GM18517 (cell line): Measurements from ENCODE around the gene DCTN4.
A peak's percentile ranks its signal among the peaks of the same experiment; 100 is the strongest.
"Not testable (repeated sequence)": the region's sequence is repeated elsewhere in the genome, so short reads cannot be mapped to it uniquely, and the experiment has no call there.

Experiments used
- ATAC-seq: cut with Tn5 transposase; IDR thresholded peaks from one replicate; pipeline ENCODE4 v1.9.1; 2021; ENCODE audit warnings: mild to moderate bottlenecking, moderate library complexity; ENCODE audit not compliant: unreplicated experiment

DCTN4 gene

DNA sequence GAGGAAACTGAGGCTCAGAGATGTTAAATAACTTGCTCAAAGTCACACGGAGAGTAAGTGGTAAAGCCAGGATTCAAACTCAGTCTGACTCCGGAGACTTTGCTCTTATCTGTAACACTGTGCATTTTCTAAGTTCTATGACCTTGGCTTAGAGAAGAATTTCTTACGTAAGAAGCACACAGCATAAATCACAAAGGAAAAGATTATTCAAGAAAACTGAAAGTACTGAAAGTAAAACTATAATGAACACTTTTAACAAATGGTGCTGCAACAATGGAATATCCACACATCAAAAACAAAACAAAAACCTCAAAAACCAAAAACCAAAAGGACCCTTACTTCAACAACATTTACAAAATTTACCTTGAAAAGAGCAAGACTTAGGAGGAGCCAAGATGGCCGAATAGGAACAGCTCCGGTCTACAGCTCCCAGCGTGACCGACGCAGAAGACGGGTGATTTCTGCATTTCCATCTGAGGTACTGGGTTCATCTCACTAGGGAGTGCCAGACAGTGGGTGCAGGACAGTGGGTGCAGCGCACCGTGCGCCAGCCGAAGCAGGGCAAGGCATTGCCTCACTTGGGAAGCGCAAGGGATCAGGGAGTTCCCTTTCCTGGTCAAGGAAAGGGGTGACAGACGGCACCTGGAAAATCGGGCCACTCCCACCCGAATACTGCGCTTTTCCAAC is 16.2 kb downstream of the DCTN4 start:
- ATAC-seq: not testable (repeated sequence)

DNA sequence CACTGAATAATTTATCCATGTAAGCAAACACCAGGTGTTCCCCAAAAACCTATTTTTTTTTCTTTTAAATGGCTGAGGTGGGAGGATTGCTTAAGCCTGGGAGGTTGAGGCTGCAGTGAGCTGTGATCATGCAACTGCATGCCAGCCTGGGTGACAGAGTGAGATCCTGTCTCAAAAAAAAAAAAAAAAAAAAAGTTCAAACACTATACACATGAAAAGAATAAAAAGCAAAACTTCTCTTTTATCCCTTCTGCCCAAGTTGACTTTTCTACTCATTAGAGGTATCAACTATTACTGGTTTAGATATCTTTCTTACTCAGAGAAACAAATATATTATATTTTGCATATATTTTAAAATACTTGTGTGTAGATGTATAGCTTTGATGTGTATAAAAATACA is 17.8 kb downstream of the DCTN4 start:
- no peak for ATAC-seq

DNA sequence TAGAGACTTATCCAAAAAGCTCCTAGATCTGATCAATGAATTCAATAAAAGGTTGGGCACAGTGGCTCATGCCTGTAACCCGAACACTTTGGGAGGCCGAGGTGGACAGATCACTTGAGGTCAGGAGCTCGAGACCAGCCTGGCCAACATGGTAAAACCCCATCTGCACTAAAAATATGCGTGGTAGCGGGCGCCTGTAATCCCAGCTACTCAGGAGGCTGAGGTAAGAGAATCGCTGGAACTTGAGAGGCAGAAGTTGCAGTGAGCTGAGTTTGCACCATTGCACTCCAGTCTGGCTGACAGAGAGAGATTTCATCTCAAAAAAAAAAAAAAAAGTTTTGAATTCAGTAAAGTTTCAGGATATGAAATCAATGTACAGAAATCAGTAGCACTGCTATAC is 20.0 kb downstream of the DCTN4 start:
- no peak for ATAC-seq

DNA sequence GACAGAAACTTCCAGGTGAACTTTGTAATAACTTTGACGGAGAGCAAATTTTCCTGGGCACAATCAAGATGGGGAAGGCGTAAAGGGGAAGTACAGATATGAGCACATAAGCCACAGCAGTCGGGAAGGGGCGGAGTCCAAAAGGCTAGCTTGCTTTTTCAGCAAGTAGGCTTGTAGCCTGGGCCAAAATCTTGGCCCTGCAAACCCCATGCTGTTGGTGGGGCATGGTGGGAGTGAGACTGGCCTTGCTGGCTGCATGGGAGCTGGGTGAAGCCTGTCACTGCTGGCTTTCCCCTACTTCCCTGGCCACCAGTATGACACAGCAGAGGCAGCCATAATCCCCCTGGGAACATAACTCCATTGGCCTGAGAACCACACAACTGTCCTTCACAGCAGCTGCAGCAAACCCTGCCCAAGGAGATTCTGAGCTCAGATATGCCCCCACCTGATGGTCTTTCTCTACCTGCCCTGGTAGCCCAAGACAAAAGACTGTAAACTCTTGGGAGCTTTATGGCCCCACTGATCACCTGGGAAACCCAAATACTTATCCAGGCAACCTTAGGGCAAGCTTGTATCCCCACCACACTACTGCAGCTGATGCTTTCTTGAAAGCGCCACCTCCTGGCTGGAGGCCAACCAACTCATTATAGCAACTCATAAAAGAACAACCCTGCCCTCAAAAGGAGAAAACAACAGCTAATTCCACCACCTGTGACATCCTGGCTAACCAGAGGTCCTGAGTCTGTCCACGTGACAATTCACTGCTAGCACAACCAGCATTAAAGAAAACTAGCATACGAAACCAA is 24.0 kb downstream of the DCTN4 start:
- no peak for ATAC-seq

DNA sequence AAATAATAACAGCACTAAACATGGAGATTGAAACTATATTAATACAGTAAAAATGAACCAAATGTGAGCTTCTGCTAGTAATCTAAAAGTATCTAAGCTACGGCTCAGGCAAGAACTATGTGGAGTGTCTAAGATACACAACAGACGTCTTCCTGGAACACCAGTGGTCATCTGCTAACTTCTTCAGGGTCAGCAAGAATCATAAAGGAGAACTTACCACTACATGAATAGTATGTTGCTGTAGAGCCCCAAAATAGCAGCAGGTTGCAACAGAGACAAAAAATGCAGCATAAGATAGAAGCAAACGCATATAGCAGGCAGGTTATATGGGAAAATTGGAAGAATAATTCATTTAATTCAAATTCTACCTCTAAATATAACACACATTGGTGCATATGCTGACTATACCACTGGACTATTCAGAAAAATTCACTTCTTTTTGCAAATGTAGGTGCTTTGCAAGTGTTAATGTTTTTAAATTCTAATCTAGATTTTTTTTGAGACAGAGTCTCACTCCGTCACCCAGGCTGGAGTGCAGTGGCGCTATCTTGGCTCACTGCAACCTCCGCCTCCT is 27.1 kb downstream of the DCTN4 start:
- no peak for ATAC-seq

DNA sequence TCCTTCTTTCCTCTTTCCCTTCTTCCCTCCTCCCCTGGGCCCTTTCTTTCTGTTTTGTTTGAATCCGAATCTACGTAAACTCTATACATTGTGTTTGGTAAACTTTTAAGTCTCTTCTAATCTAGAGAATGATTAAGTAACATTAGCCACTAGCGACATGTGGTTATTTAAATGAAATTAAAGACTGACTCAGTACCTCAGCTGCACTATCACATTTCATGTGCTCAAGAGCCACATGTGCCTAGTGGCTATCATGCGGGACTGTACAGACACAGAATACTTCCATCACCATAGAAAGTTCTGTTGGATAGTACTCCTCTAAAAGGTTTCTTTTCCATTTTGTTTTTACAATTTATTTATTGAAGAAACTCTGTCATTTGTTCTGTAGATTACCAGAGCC is 29.0 kb downstream of the DCTN4 start:
- ATAC-seq: no peak

DNA sequence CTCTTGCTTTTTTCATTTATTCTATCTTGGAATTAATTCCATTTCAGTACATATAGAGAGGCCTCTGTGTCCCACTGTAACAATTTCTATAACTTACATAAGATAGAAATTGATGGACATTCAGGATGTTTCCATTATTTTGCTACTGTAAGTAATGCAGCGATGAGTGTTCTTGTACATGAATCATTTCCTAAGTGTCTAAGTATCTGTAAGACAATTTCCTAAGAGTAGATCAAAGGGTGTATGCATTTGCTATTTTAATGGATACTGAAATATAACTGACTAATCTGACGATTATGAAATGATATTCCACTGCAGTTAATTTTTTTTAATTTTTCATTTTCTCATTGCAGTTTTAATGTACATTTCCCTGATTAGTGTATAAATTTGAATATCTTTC is 35.0 kb downstream of the DCTN4 start:
- no peak for ATAC-seq

DNA sequence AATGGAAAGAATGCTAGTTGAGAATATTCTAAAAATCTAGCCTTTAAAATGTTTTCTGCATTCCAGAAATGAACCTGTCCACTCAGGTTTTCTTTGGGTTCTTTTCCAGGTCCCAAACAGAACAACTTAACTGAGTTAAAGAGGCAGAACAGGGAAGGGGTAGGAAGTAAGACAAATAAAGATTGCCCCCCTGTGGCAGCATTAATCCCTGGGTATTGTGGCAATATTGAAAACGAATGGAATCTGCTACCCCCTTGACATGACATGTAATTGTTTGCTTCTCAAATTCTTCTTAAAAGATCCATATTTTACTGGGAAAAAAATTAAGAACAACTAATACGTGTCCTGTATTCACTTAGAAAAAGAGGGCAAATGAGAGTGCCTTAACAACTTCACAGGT is 48.7 kb downstream of the DCTN4 start:
- ATAC-seq: no peak

DNA sequence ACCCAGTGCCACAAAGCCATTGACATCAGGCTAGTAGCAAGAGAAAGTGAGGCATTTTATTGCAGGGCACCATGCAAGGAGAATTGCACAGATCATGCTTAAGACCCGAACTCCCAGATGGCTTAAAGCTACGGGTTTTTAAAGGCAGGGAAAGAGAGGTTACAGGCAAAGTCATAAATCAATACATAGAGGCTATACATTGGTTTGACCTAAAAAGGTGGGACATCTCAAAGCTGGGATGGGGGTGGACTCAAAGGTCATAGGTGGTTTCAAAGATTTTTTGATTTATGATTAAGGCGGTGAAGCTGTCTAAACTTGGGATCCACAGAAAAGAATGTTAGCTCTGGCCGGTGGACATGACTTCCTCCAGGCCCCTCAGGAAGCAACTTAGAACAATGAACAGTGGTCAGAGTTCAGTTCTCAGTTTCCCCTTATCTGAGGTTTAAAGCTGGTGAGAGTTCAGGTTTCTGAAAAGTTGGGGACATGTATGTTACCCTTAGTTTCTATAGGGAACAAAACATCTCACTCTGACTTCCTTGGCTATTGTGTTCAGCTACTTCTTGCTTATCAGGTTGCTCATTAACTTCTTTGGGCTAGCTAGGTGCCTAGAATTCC is 51.9 kb downstream of the DCTN4 start:
- ATAC-seq: no peak

DNA sequence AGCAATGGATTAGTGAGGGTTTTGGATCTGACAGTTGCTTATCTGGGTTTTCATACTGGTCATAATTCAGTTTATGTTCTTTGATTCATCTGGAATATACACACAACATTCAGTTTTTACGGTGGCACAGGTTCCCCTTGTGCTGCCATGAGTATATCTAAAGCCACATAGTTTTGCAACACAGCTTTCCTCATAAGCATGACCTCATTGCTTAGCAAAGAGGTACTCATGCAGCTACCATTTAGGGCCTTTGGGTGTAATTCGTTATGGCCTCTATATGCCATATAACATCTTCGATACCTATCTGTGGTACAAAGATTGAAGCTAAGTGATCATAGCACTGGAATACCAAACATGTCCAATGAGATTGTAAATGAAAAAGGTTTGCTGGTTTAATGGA is 55.1 kb downstream of the DCTN4 start:
- ATAC-seq: no peak

DNA sequence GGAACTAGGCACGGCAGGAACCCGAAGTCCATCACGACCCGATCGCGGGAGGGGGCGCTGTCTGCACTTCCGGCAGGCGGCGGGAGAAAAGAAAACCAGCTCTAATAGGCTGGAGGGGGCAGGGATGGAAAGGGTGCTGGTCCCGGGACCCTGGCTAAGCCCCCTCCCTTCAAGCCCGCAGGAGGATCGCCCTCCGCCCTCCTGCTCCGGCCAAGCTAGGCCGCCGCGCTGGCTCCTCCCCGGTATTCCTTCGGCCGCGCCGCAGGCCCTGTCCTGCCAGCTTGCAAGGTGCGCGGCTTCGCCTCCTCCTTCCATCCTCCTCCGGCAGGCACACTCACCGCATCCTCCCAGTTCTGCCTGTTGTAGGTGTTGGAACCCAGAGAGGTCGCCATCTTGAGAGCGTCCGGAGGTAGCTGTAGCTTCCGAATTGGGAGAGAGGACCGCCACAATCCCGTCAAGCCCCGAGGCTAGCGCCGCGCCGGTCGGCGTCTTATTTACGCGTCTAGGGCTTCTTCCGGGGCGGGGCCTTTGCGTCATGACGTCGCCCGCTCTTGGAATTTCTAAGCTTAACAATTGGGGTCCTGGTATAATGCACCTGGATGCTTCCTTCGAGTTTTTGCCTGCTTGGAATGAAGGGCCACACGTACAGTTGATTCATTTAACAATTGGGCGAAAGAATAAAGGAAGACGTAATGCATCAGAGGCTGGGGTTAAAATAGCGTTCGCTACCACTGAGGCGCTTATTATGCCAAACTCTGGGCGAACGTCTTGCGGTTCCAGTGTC is 58.0 kb downstream of the DCTN4 start, which contains the start of gene RBM22:
RBM22 (minus strand) TSS at position 469 of the 784 bp plus-strand sequence; CDS start at position 392, 77 bp downstream.
- ATAC-seq: peak; percentile 90

DNA sequence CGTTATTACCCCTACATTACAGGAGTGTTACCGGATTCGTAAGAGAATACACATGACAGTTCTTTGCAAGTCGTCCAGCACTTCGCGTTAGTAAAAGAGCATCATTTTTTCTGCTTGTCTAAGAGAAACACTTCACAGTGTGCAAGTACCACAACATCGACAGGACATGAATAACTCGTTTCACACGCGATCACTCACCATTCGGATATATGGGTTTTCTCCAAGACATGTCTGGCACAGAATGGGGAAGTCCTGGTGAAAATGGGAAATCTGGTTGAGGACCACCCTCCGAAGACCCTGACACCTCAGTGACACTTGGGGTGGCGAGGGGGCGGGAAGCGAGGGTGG is 58.6 kb downstream of the DCTN4 start:
- peak; percentile 6 for ATAC-seq

DNA sequence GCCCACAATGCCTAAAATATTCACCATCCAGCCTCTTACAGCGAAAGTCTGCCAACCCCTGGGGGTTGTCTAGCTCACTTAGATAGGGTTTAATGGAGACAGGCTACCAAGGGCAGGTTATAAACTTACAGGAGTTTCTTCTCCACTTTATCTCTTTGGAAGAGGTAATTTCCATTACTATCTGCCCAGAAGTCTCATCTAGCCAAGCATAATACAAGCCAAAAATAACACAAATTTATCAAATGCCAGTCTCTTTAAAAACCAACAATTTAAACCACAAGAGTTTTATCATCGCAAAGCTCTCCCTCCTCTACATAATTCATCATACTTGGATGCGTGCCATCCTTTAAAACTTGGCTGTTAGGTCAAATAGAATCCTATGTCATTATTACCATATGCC is 64.2 kb downstream of the DCTN4 start:
- ATAC-seq: no peak

DNA sequence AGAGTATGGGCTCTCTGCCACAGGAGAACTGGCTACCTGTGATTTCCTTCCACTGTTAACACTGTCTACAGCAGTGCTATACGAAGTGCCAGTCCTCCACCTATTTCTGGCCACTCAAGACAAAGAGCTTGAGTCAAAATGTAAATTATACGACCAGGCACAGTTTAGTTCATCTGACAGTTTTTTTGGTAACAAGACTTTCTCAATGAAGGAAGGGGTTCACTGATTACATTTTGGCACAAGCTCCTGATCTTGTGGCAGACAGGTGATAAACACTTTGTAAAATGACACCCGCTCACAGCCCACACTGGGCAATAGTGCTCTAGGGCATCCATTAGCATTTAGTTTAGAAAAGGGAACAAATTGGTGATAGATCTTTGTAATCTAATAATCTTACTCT is 66.5 kb downstream of the DCTN4 start:
- no peak for ATAC-seq

DNA sequence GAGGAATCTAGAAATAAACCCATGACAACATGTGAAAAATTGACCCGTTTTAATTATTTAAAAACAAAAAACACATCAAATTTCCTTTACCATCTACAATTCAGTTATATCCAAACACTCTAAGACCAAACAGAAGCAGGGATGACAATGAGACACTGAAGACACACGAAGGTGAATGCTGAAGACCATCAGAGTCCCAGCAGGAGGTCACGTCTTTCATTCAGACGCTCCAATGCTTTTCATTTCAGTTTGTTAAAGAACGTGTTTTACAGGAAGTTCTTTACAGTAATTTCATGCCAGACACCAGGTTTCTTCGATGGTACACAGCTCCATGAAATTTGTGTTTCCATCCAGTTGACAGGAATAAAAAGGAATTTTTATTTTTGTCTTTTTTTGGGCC is 68.1 kb downstream of the DCTN4 start:
- no peak for ATAC-seq

DNA sequence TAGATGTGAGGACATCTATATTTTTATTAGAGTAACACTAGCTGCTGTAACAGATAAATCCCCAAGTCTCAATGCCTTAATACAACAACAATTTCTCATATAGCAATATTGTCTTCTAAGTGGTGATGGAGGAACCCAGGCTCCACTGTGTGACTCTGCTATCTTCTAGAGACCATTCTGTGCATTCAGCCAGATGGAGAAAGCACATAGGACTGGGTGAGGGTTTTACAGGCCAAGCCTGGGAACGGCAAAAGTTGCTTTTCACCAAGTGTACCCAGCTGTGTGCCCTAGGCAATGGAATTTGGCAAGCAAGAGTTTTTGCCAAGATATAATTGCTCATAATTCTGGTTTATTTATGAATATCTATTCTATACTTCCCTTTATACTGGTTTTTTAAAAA is 69.7 kb downstream of the DCTN4 start:
- ATAC-seq: no peak

DNA sequence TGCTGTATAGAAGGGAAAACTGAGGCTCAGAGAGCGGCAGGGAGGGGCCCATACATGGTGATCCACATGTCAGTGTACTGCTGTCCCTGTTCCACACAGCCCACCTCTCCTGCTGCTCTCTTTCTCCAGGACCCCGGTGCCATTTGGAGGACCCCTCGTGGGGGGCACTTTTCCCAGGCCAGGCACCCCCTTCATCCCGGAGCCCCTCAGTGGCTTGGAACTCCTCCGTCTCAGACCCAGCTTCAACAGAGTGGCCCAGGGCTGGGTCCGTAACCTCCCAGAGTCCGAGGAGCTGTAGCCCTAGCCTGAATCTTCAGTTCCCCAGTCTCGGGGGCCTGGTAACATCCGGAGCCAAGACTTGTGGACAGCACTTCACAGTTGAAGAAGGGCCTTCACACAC is 82.2 kb downstream of the DCTN4 start:
- no peak for ATAC-seq

DNA sequence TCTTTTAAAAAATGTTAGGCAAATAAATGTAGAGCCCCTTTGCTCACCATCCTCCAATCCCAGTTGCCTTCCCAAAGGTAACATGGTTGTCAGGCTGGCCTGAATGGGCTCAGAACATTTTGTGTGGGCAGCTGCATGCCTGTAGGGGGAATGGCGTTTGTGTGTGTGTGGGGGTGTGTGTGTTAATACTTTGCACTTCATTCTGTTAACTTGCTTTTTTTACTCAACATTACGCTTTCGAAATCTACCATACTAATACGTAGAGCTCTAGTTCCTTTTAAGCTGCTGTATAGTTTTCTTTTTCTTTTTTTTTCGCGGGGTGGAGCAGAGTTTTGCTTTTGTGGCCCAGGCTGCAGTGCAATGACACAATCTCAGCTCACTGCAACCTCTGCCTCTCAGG is 83.7 kb downstream of the DCTN4 start:
- ATAC-seq: no peak

DNA sequence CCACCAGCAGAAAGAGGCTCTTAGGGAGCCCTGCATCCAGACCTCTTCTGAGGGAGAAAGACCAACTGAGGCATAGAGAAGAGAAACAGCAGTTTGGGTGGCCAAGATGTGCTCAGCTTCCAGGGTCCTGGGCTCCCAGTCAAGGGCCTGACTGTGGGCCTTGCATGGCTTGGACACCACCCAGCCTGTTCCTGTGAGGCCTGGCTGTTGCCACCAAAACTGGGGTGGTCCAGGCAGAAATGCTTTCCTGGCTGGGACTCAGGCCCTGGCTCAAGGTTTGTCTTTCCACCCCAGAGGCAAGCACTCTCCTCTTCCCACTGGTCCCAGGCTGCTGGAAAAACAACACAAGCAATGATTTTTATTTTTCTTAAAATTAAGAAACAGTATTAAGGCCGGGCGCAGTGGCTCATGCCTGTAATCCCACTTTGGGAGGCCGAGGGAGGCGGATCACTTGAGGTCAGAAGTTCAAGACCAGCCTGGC is 84.4 kb downstream of the DCTN4 start:
- no peak for ATAC-seq

DNA sequence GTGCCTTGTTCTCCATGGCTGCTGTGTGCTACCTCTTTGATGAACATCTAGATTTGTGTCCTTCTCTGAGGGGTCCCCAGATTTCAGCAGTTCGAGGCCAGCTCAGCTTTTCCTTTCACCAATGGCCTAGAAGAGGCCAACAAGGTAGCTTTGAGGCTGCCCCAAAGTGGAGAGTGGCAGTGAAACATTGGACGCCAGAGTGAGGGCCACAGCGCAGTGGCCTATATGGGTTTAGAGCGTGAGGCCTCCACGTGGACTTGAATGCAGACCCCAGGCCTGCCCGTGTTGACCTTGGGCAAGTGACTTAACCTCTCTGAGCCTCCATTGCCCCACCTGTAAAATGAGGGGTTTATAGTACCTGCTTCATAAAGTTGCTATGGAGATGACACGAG is 85.9 kb downstream of the DCTN4 start:
- ATAC-seq: no peak
